Astrocyte (in vitro differentiated cells and primary cell): ENCODE data around the gene ITGA8. TPM values are rescaled to one million over a fixed set of nuclear protein-coding genes. Genes with fewer than 3 reads are reported as not detected.

Experiments used
- DNase-seq: peaks from one replicate; pipeline ENCODE4 v3.0.0-alpha.2; 2010; ENCODE audit warnings: low read depth
- FAIRE-seq: peaks from 2 replicates; lab custom pipeline; 2011; peaks lifted over from hg19 to GRCh38; lab: Jason Lieb, UNC
- H2AFZ ChIP-seq: 2 replicates; pipeline ENCODE4 v1.6.0; 2012; ENCODE audit warnings: low read depth, low read length, inconsistent platforms
- H3K27ac ChIP-seq: 2 replicates; pipeline ENCODE4 v1.5.1; 2011; ENCODE audit warnings: low read depth, low read length, inconsistent platforms
- H3K27me3 ChIP-seq: 2 replicates; pipeline ENCODE4 v1.6.0; 2011; ENCODE audit warnings: low read length, inconsistent platforms; ENCODE audit not compliant: insufficient read depth
- H3K36me3 ChIP-seq: 2 replicates; pipeline ENCODE4 v1.5.1; 2011; ENCODE audit warnings: low read length, inconsistent platforms; ENCODE audit not compliant: insufficient read depth
- H3K4me1 ChIP-seq: 2 replicates; pipeline ENCODE4 v1.5.1; 2011; ENCODE audit warnings: low read length, inconsistent platforms; ENCODE audit not compliant: insufficient read depth
- H3K4me2 ChIP-seq: 2 replicates; pipeline ENCODE4 v1.6.0; 2012; ENCODE audit warnings: low read length, inconsistent platforms
- H3K4me3 ChIP-seq: 2 replicates; pipeline ENCODE4 v1.5.1; 2011; ENCODE audit warnings: low read depth, mild to moderate bottlenecking, low read length, inconsistent platforms; ENCODE audit not compliant: insufficient read depth
- H3K79me2 ChIP-seq: 2 replicates; pipeline ENCODE4 v1.6.0; 2012; ENCODE audit warnings: mild to moderate bottlenecking, low read length, inconsistent platforms; ENCODE audit not compliant: insufficient read depth
- H3K9ac ChIP-seq: 2 replicates; pipeline ENCODE4 v1.6.0; 2012; ENCODE audit warnings: mild to moderate bottlenecking, low read length, inconsistent platforms
- H3K9me3 ChIP-seq: 2 replicates; pipeline ENCODE4 v1.5.1; 2012; ENCODE audit warnings: low read depth, mild to moderate bottlenecking, low read length, inconsistent platforms; ENCODE audit not compliant: insufficient read depth
- H4K20me1 ChIP-seq: 2 replicates; pipeline ENCODE4 v1.6.0; 2012; ENCODE audit warnings: low read length, inconsistent platforms; ENCODE audit not compliant: insufficient read depth
- H3K27ac Mint-ChIP-seq: one replicate; pipeline ENCODE4 v1.8.0; 2021; ENCODE audit warnings: mild to moderate bottlenecking, mixed read lengths; ENCODE audit not compliant: unreplicated experiment
- H3K27me3 Mint-ChIP-seq: one replicate; pipeline ENCODE4 v1.8.0; 2021; ENCODE audit warnings: low read depth, mixed read lengths; ENCODE audit not compliant: unreplicated experiment
- H3K36me3 Mint-ChIP-seq: one replicate; pipeline ENCODE4 v1.8.0; 2021; ENCODE audit warnings: low read depth, mixed read lengths; ENCODE audit not compliant: unreplicated experiment
- H3K4me1 Mint-ChIP-seq: one replicate; pipeline ENCODE4 v1.8.0; 2021; ENCODE audit warnings: low read depth, mixed read lengths; ENCODE audit not compliant: unreplicated experiment
- H3K4me3 Mint-ChIP-seq: one replicate; pipeline ENCODE4 v1.8.0; 2021; ENCODE audit warnings: mild to moderate bottlenecking, moderate library complexity, mixed read lengths; ENCODE audit not compliant: unreplicated experiment
- H3K9me3 Mint-ChIP-seq: one replicate; pipeline ENCODE4 v1.8.0; 2021; ENCODE audit warnings: mild to moderate bottlenecking, mixed read lengths; ENCODE audit not compliant: unreplicated experiment
- EZH2 ChIP-seq: IDR thresholded peaks from 2 replicates; pipeline ENCODE4 v1.6.1; 2012; ENCODE audit warnings: mild to moderate bottlenecking, low read length, inconsistent platforms; ENCODE audit not compliant: insufficient read depth
- total RNA-seq: library from RNA; stranded (reverse); gene quantifications from 2 replicates; pipeline ENCODE4 v1.2.1, GENCODE V29; 2021
- TF ChIP-seq, protein P1 (sequence below): IDR thresholded peaks from 2 replicates; pipeline ENCODE4 v1.5.1; 2011; ENCODE audit warnings: low read depth, mild to moderate bottlenecking, inconsistent platforms, low read length, moderate library complexity; ENCODE audit not compliant: insufficient read depth

Gene ITGA8
- total RNA-seq, 1 donor from 2014 or later = not detected

DNA sequence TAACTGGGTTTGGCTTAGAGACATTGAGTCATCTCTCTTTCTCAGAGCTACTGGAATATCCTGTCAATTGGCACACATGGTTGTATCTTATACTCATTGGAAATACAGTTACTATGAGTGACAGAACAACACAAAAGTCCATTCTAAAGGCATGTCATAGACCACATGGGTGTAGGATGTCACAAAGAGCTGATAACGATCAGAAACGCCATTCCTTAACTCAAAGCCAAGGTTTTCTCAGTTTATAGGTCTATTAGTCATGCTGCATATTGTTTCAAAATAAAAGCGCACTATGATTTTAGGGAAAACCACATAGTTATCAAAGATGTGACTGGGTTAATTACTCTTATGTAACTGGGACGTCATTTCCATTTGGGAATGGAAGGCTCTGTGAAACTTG is 201.5 kb downstream of the ITGA8 start:
- Mint-ChIP-seq H3K36me3 (no peaks in the 10 kb centered on the region), H3K27ac (no peak overlapping the region), H3K4me1 (no peaks in the 10 kb centered on the region), H3K9me3 (no peaks in the 10 kb centered on the region), H3K4me3 (no peak overlapping the region), H3K27me3 (no peaks in the 10 kb centered on the region)
- Histone ChIP-seq H2AFZ (no peak overlapping the region), H3K4me3 (no peak overlapping the region), H3K27ac (no peak overlapping the region), H3K4me1 (no peaks in the 10 kb centered on the region), H3K4me2 (no peak overlapping the region), H3K79me2 (no peaks in the 10 kb centered on the region), H4K20me1 (no peaks in the 10 kb centered on the region), H3K9ac (no peak overlapping the region), H3K27me3 (no peaks in the 10 kb centered on the region), H3K36me3 (no peaks in the 10 kb centered on the region), H3K9me3 (no peaks in the 10 kb centered on the region)
- TF ChIP-seq, protein P1, sequence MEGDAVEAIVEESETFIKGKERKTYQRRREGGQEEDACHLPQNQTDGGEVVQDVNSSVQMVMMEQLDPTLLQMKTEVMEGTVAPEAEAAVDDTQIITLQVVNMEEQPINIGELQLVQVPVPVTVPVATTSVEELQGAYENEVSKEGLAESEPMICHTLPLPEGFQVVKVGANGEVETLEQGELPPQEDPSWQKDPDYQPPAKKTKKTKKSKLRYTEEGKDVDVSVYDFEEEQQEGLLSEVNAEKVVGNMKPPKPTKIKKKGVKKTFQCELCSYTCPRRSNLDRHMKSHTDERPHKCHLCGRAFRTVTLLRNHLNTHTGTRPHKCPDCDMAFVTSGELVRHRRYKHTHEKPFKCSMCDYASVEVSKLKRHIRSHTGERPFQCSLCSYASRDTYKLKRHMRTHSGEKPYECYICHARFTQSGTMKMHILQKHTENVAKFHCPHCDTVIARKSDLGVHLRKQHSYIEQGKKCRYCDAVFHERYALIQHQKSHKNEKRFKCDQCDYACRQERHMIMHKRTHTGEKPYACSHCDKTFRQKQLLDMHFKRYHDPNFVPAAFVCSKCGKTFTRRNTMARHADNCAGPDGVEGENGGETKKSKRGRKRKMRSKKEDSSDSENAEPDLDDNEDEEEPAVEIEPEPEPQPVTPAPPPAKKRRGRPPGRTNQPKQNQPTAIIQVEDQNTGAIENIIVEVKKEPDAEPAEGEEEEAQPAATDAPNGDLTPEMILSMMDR = no peak
- no peak for TF ChIP-seq EZH2
- DNase-seq = peak; percentile 15
- FAIRE-seq = peak; percentile 47

DNA sequence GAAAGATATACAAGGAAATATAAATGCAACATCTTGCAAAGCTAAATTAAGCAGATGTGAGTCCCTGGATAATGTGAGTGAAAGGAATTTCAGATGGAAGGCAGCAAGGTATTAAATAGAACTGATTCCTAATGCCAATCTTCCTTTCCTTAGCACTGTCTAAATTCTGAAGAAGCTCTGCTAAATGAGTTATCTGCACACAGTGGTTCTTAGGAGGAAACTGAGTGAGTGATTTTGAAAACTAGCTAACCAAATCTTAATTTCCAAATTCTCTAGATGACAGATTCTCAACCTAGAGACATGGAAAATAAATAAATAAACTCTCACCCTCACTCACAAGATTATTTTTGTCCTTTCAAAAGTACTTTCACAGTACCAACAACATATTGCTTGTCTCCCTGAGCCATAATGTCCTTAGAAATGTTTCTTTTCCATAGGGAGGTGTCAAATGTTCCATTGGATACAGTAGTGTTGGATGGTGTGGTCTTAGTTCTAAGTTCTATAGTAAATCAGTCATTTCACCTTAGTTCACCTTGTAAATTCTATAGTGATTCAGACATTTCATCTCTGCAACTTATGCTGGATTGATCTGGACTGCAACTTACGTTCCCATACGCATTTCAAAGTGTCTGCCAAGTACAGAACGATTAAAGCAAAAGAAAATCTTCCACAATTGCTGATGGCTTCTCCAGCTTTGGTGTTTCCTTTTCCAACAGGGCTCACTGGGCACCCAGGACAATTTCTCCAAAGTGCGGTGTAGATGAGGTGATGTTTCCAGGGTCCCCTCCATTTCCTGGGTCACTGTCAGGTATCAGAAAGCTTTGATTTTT is 203.3 kb downstream of the ITGA8 start:
- Histone ChIP-seq H4K20me1 (no peaks in the 10 kb centered on the region), H2AFZ (no peak overlapping the region), H3K4me1 (no peaks in the 10 kb centered on the region), H3K9me3 (no peaks in the 10 kb centered on the region), H3K9ac (no peak overlapping the region), H3K79me2 (no peaks in the 10 kb centered on the region), H3K27me3 (no peaks in the 10 kb centered on the region), H3K4me3 (no peak overlapping the region), H3K4me2 (no peak overlapping the region), H3K27ac (no peak overlapping the region), H3K36me3 (no peaks in the 10 kb centered on the region)
- Mint-ChIP-seq H3K36me3 (no peaks in the 10 kb centered on the region), H3K27me3 (no peaks in the 10 kb centered on the region), H3K9me3 (no peaks in the 10 kb centered on the region), H3K4me1 (no peaks in the 10 kb centered on the region), H3K27ac (no peak overlapping the region), H3K4me3 (no peak overlapping the region)
- FAIRE-seq = no peak
- TF ChIP-seq, protein P1 = no peak
- no peak for TF ChIP-seq EZH2
- DNase-seq = no peak

DNA sequence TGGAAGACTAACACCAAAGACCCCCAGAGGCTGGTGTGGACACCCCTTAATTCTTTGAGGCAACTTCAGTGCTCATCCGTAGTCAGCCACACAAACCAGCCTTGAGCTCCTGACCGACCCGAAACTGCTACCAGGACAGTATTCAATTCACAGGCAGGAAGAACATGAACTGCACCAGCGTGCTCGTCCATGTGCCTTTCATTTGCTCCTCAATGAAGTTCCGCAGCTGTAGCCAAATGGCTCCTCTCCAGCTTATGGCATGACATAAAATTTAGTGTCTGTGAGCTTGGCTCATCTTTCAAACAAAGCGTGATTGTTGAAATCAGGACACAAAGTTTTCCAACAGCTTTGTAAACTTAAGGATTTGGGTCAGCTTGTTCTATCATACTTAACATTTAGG is 204.5 kb downstream of the ITGA8 start:
- no peaks in the 10 kb centered on the region for H3K9me3 Mint-ChIP-seq
- no peaks in the 10 kb centered on the region for H3K4me1 Mint-ChIP-seq
- Histone ChIP-seq H3K27ac (no peak overlapping the region), H3K4me2 (no peak overlapping the region), H3K9me3 (no peaks in the 10 kb centered on the region), H3K9ac (no peak overlapping the region), H3K4me3 (no peak overlapping the region), H3K36me3 (no peaks in the 10 kb centered on the region), H4K20me1 (no peaks in the 10 kb centered on the region), H3K27me3 (no peaks in the 10 kb centered on the region), H3K79me2 (no peaks in the 10 kb centered on the region), H2AFZ (no peak overlapping the region), H3K4me1 (no peaks in the 10 kb centered on the region)
- H3K36me3 Mint-ChIP-seq = no peaks in the 10 kb centered on the region
- no peak overlapping the region for H3K27ac Mint-ChIP-seq
- FAIRE-seq (no peak), DNase-seq (no peak)
- no peaks in the 10 kb centered on the region for H3K27me3 Mint-ChIP-seq
- H3K4me3 Mint-ChIP-seq = no peak overlapping the region
- TF ChIP-seq, protein P1 = no peak
- TF ChIP-seq EZH2 = no peak
